Measurements from ENCODE around the gene RYR3.

Gene RYR3

DNA sequence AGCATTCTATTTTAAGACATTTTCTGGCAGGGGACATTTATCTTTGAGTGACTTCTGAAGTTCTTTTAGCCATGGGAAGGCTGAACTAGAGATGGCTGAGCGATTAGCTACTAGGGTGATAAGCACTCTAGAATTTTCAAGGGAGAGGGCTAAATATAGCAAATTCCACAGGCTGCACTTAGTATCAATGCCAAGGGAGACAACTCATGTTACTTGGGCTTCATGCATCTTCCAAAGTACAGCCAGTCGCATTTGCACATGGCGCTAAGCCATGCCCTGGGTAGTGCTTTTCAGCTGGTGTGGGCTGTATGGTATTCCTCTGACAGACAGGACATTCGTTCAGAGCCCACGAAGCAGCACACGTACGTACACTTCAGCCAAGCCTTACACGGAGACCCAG is 69.6 kb downstream of the RYR3 start:
- Histone ChIP-seq H3K27ac (ENCODE audit: low read depth, low read length) (no peak overlapping the region), H3K36me3 (ENCODE audit: insufficient read depth, low read length) (no peaks in the 10 kb centered on the region), H3K4me1 (ENCODE audit: control insufficient read depth, insufficient read depth, low read length, unreplicated experiment) (no peaks in the 10 kb centered on the region), H3K27me3 (ENCODE audit: insufficient read depth, low read length) (peaks cover 44% of the 10 kb centered on the region), H3K4me3 (ENCODE audit: low read depth, low read length) (no peak overlapping the region), H2AFZ (ENCODE audit: low read length, unreplicated experiment) (no peak overlapping the region), H3K79me2 (ENCODE audit: control insufficient read depth, insufficient read depth, low read length, unreplicated experiment) (no peaks in the 10 kb centered on the region)

DNA sequence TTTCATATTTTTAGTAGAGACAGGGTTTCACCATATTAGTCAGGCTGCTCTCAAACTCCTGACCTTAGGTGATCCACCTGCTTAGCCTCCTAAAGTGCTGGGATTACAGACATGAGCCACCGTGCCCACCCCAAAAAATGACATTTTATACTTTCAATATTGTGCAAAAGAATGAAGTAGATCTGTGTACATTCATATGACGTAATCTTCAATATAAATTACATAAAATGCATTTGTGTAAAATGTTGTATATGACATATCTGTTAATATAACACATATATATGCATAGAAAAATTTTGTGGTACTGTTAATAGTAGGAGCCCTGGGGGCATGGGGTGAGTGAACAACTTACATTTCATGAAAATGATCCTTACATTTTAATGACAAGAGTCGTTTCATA is 71.7 kb downstream of the RYR3 start:
- peaks cover 45% of the 10 kb centered on the region for H3K27me3 ChIP-seq (ENCODE audit: insufficient read depth, low read length)
- no peaks in the 10 kb centered on the region for H3K79me2 ChIP-seq (ENCODE audit: control insufficient read depth, insufficient read depth, low read length, unreplicated experiment)
- no peaks in the 10 kb centered on the region for H3K36me3 ChIP-seq (ENCODE audit: insufficient read depth, low read length)
- H3K27ac ChIP-seq (ENCODE audit: low read depth, low read length), result no peak overlapping the region
- no peaks in the 10 kb centered on the region for H3K4me1 ChIP-seq (ENCODE audit: control insufficient read depth, insufficient read depth, low read length, unreplicated experiment)
- H3K4me3 ChIP-seq (ENCODE audit: low read depth, low read length), result no peak overlapping the region
- H2AFZ ChIP-seq (ENCODE audit: low read length, unreplicated experiment), result no peak overlapping the region

DNA sequence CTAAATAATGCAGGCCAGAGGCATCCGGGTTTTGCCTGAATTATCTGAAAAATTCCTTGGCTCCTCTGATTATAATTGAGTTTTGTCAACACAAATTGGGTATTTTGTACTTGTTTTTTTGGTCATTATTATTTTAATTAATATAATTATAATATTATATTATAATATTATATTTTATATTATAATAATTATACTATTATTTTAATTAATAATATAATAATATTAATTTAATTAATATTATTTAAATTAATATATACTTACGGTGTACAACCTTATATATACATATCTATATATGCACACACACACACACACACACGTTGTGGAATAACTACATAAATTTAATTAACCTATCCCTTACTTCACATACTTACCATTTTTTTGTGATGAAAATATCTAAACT is 73.5 kb downstream of the RYR3 start:
- Histone ChIP-seq H3K27ac (ENCODE audit: low read depth, low read length) (no peak overlapping the region), H3K36me3 (ENCODE audit: insufficient read depth, low read length) (no peaks in the 10 kb centered on the region), H3K4me1 (ENCODE audit: control insufficient read depth, insufficient read depth, low read length, unreplicated experiment) (no peaks in the 10 kb centered on the region), H2AFZ (ENCODE audit: low read length, unreplicated experiment) (no peak overlapping the region), H3K79me2 (ENCODE audit: control insufficient read depth, insufficient read depth, low read length, unreplicated experiment) (no peaks in the 10 kb centered on the region), H3K4me3 (ENCODE audit: low read depth, low read length) (no peak overlapping the region), H3K27me3 (ENCODE audit: insufficient read depth, low read length) (peaks cover 48% of the 10 kb centered on the region)

GRCh38 chr15:33392453-33392852 is 81.7 kb downstream of the RYR3 start:
- Histone ChIP-seq H3K27me3 (ENCODE audit: insufficient read depth, low read length) (peaks cover 86% of the 10 kb centered on the region), H3K36me3 (ENCODE audit: insufficient read depth, low read length) (no peaks in the 10 kb centered on the region), H2AFZ (ENCODE audit: low read length, unreplicated experiment) (no peak overlapping the region), H3K79me2 (ENCODE audit: control insufficient read depth, insufficient read depth, low read length, unreplicated experiment) (no peaks in the 10 kb centered on the region), H3K4me3 (ENCODE audit: low read depth, low read length) (no peak overlapping the region), H3K27ac (ENCODE audit: low read depth, low read length) (no peak overlapping the region), H3K4me1 (ENCODE audit: control insufficient read depth, insufficient read depth, low read length, unreplicated experiment) (no peaks in the 10 kb centered on the region)

DNA sequence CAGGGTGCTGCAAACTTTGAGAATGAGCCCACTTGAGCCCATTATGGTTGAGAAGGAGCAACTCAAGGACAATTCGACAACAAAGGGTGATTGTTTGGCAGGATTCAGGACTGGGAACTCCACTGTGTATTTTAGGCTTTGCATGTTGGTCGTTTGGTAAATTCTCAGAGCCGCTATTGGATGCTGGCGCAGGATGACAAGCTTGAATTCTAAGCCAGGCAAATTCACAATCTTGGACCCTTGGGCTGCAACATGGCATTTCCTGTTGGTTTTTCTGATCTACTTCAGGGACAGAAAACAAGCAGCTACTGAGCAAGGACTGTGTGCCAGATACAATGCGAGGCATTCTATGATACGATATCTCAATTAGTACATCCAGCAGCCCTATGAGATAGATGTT is 82.8 kb downstream of the RYR3 start:
- Histone ChIP-seq H2AFZ (ENCODE audit: low read length, unreplicated experiment) (no peak overlapping the region), H3K4me1 (ENCODE audit: control insufficient read depth, insufficient read depth, low read length, unreplicated experiment) (no peaks in the 10 kb centered on the region), H3K79me2 (ENCODE audit: control insufficient read depth, insufficient read depth, low read length, unreplicated experiment) (no peaks in the 10 kb centered on the region), H3K36me3 (ENCODE audit: insufficient read depth, low read length) (no peaks in the 10 kb centered on the region), H3K27ac (ENCODE audit: low read depth, low read length) (no peak overlapping the region), H3K27me3 (ENCODE audit: insufficient read depth, low read length) (peaks cover 84% of the 10 kb centered on the region), H3K4me3 (ENCODE audit: low read depth, low read length) (no peak overlapping the region)

GRCh38 chr15:33395321-33395720 is 84.6 kb downstream of the RYR3 start:
- no peak overlapping the region for H3K27ac ChIP-seq (ENCODE audit: low read depth, low read length)
- H3K4me1 ChIP-seq (ENCODE audit: control insufficient read depth, insufficient read depth, low read length, unreplicated experiment), result no peaks in the 10 kb centered on the region
- H3K4me3 ChIP-seq (ENCODE audit: low read depth, low read length), result no peak overlapping the region
- H3K27me3 ChIP-seq (ENCODE audit: insufficient read depth, low read length), result peaks cover 88% of the 10 kb centered on the region
- no peak overlapping the region for H2AFZ ChIP-seq (ENCODE audit: low read length, unreplicated experiment)
- no peaks in the 10 kb centered on the region for H3K36me3 ChIP-seq (ENCODE audit: insufficient read depth, low read length)
- H3K79me2 ChIP-seq (ENCODE audit: control insufficient read depth, insufficient read depth, low read length, unreplicated experiment), result no peaks in the 10 kb centered on the region

GRCh38 chr15:33395846-33396245 is 85.1 kb downstream of the RYR3 start:
- no peak overlapping the region for H3K27ac ChIP-seq (ENCODE audit: low read depth, low read length)
- no peak overlapping the region for H3K4me3 ChIP-seq (ENCODE audit: low read depth, low read length)
- no peak overlapping the region for H2AFZ ChIP-seq (ENCODE audit: low read length, unreplicated experiment)
- no peaks in the 10 kb centered on the region for H3K79me2 ChIP-seq (ENCODE audit: control insufficient read depth, insufficient read depth, low read length, unreplicated experiment)
- H3K36me3 ChIP-seq (ENCODE audit: insufficient read depth, low read length), result no peaks in the 10 kb centered on the region
- peaks cover 88% of the 10 kb centered on the region for H3K27me3 ChIP-seq (ENCODE audit: insufficient read depth, low read length)
- no peaks in the 10 kb centered on the region for H3K4me1 ChIP-seq (ENCODE audit: control insufficient read depth, insufficient read depth, low read length, unreplicated experiment)

DNA sequence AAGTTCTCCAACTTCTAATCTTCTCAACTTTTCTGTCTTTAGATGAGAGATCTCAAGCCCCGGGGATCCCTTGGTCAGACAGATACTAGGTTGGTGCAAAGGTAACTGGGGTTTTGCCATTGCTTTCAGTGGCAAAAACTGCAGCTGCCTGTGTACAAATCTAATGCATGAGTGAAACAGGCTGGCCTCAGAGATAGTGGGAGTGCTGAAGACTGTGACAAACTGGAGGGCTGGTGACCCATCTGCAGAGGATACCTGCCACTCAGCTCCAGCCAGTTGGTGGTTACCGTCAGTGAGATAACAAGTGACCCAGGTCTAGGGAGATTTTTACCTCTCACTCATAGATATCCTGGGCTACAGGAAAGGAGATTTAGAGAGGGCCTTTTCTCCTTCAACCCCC is 85.7 kb downstream of the RYR3 start:
- H3K4me1 ChIP-seq (ENCODE audit: control insufficient read depth, insufficient read depth, low read length, unreplicated experiment), result no peaks in the 10 kb centered on the region

DNA sequence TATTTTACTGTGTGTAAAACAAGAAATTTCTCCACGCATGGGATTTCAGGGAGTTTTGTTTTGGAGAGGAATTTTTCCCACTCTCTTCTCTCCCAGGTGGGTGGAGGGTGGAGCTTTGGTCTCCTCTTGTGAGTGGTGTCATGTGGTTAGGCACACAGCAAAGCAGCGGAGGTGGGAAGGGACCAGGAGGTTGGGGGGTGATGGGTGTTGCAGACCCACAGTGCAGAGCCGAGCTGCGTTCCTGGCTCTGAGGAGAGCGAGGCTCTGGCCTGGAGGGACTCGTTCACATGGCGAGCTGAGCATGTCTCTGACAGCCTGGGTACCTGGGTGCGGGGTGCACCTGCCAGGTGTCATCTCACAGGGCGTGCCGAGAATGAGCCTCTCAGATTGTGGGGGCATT is 87.8 kb downstream of the RYR3 start:
- H3K27ac ChIP-seq (ENCODE audit: low read depth, low read length), result no peak overlapping the region
- H3K4me3 ChIP-seq (ENCODE audit: low read depth, low read length), result no peak overlapping the region
- H3K36me3 ChIP-seq (ENCODE audit: insufficient read depth, low read length), result no peaks in the 10 kb centered on the region
- H3K79me2 ChIP-seq (ENCODE audit: control insufficient read depth, insufficient read depth, low read length, unreplicated experiment), result no peaks in the 10 kb centered on the region
- H3K27me3 ChIP-seq (ENCODE audit: insufficient read depth, low read length), result peaks cover 68% of the 10 kb centered on the region
- H2AFZ ChIP-seq (ENCODE audit: low read length, unreplicated experiment), result no peak overlapping the region
- H3K4me1 ChIP-seq (ENCODE audit: control insufficient read depth, insufficient read depth, low read length, unreplicated experiment), result no peaks in the 10 kb centered on the region

More for the DNA sequence above, 85.7 kb downstream of the RYR3 start:
- Histone ChIP-seq H2AFZ (ENCODE audit: low read length, unreplicated experiment) (no peak overlapping the region), H3K4me3 (ENCODE audit: low read depth, low read length) (no peak overlapping the region), H3K79me2 (ENCODE audit: control insufficient read depth, insufficient read depth, low read length, unreplicated experiment) (no peaks in the 10 kb centered on the region), H3K27ac (ENCODE audit: low read depth, low read length) (no peak overlapping the region), H3K36me3 (ENCODE audit: insufficient read depth, low read length) (no peaks in the 10 kb centered on the region), H3K27me3 (ENCODE audit: insufficient read depth, low read length) (peaks cover 87% of the 10 kb centered on the region)

- Histone ChIP-seq H3K27ac (ENCODE audit: low read depth, low read length) (no peak overlapping the region), H3K4me1 (ENCODE audit: control insufficient read depth, insufficient read depth, low read length, unreplicated experiment) (no peaks in the 10 kb centered on the region), H3K4me3 (ENCODE audit: low read depth, low read length) (no peak overlapping the region), H3K27me3 (ENCODE audit: insufficient read depth, low read length) (peaks cover 60% of the 10 kb centered on the region), H2AFZ (ENCODE audit: low read length, unreplicated experiment) (no peak overlapping the region), H3K79me2 (ENCODE audit: control insufficient read depth, insufficient read depth, low read length, unreplicated experiment) (no peaks in the 10 kb centered on the region), H3K36me3 (ENCODE audit: insufficient read depth, low read length) (no peaks in the 10 kb centered on the region)
These were observed 90.2 kb downstream of the RYR3 start for GRCh38 chr15:33400941-33401340.

- no peak overlapping the region for H2AFZ ChIP-seq (ENCODE audit: low read length, unreplicated experiment)
- no peaks in the 10 kb centered on the region for H3K79me2 ChIP-seq (ENCODE audit: control insufficient read depth, insufficient read depth, low read length, unreplicated experiment)
- no peaks in the 10 kb centered on the region for H3K4me1 ChIP-seq (ENCODE audit: control insufficient read depth, insufficient read depth, low read length, unreplicated experiment)
- H3K4me3 ChIP-seq (ENCODE audit: low read depth, low read length), result no peak overlapping the region
- no peak overlapping the region for H3K27ac ChIP-seq (ENCODE audit: low read depth, low read length)
- peaks cover 52% of the 10 kb centered on the region for H3K27me3 ChIP-seq (ENCODE audit: insufficient read depth, low read length)
- H3K36me3 ChIP-seq (ENCODE audit: insufficient read depth, low read length), result no peaks in the 10 kb centered on the region
These were observed 91.8 kb downstream of the RYR3 start for GRCh38 chr15:33402600-33402999.
